ENCODE results near the gene MKLN1. TPM values are rescaled to one million over a fixed set of nuclear protein-coding genes. Genes with fewer than 3 reads are reported as not detected.

The MKLN1 gene
- total and polyA plus RNA-seq, 2 of the 13 experiments (the other 11 are each of a cell fraction or from before 2014, with no cell fraction given), result 33.6 to 43.5 TPM

DNA sequence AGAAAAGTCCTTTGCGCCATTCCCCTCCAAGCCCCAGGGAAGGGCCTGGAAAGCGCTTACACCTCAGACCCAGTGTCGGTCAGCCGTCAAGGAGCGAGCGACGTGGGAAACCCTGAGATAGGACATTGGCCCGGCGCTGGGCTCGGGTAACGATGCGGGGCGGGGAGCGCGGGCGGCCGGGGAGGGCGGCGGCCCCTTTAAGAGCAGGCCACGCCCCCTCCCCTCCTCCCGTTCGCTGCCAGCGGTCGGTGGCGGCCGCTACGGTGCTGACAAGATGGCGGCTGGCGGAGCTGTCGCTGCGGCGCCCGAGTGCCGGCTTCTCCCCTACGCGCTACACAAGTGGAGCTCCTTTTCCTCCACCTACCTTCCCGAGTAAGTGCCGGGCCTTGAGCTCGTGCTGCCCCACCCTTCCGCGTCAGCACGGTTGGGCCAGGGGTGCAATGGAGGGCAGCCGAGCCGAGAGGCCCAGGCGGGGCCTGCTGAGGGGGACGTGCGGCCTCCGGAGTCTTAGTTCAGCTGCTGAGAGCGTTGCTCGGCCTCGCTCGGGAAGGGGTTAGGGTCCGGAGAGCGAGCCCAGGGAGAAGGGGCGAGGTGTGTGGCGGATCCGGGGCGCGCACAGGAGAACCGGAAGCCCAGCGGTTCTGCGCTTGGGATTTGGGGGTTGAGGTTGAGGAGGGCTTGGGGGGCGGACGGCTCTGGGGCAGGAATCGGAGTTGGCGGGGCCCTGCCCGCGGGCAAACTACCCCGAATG lies at the start of gene MKLN1 (continued):
- peak; percentile 73; the same call in 1 of the 2 replicates for TF ChIP-seq ZNF572 (CRISPR knock-in tag; IDR thresholded peaks at IDR 0.05)
- TF ChIP-seq, protein P1, sequence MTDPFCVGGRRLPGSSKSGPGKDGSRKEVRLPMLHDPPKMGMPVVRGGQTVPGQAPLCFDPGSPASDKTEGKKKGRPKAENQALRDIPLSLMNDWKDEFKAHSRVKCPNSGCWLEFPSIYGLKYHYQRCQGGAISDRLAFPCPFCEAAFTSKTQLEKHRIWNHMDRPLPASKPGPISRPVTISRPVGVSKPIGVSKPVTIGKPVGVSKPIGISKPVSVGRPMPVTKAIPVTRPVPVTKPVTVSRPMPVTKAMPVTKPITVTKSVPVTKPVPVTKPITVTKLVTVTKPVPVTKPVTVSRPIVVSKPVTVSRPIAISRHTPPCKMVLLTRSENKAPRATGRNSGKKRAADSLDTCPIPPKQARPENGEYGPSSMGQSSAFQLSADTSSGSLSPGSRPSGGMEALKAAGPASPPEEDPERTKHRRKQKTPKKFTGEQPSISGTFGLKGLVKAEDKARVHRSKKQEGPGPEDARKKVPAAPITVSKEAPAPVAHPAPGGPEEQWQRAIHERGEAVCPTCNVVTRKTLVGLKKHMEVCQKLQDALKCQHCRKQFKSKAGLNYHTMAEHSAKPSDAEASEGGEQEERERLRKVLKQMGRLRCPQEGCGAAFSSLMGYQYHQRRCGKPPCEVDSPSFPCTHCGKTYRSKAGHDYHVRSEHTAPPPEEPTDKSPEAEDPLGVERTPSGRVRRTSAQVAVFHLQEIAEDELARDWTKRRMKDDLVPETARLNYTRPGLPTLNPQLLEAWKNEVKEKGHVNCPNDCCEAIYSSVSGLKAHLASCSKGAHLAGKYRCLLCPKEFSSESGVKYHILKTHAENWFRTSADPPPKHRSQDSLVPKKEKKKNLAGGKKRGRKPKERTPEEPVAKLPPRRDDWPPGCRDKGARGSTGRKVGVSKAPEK (CRISPR knock-in tag; IDR thresholded peaks at IDR 0.05; ENCODE audit: borderline replicate concordance), result peak; percentile 78; the same call in 1 of the 2 replicates
- TF ChIP-seq, protein P2, sequence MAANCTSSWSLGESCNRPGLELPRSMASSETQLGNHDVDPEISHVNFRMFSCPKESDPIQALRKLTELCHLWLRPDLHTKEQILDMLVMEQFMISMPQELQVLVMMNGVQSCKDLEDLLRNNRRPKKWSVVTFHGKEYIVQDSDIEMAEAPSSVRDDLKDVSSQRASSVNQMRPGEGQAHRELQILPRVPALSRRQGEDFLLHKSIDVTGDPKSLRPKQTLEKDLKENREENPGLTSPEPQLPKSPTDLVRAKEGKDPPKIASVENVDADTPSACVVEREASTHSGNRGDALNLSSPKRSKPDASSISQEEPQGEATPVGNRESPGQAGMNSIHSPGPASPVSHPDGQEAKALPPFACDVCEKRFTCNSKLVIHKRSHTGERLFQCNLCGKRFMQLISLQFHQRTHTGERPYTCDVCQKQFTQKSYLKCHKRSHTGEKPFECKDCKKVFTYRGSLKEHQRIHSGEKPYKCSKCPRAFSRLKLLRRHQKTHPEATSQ (CRISPR knock-in tag; IDR thresholded peaks at IDR 0.05; ENCODE audit: borderline replicate concordance), result peak; percentile 66
- TF ChIP-seq ZNF20 (CRISPR knock-in tag; IDR thresholded peaks at IDR 0.05), result no peak
- TF ChIP-seq, protein P3, sequence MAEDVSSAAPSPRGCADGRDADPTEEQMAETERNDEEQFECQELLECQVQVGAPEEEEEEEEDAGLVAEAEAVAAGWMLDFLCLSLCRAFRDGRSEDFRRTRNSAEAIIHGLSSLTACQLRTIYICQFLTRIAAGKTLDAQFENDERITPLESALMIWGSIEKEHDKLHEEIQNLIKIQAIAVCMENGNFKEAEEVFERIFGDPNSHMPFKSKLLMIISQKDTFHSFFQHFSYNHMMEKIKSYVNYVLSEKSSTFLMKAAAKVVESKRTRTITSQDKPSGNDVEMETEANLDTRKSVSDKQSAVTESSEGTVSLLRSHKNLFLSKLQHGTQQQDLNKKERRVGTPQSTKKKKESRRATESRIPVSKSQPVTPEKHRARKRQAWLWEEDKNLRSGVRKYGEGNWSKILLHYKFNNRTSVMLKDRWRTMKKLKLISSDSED (CRISPR knock-in tag; IDR thresholded peaks at IDR 0.05), result no peak
- TF ChIP-seq FOXP1 (IDR thresholded peaks at IDR 0.05), result no peak
- TF ChIP-seq FOXP1 (CRISPR knock-in tag; IDR thresholded peaks at IDR 0.05), result no peak
- peak; percentile 51; the same call in 1 of the 2 replicates for TF ChIP-seq MIXL1 (CRISPR knock-in tag; IDR thresholded peaks at IDR 0.05)
- TF ChIP-seq SIN3A (IDR thresholded peaks at IDR 0.05; ENCODE audit: borderline replicate concordance, low read depth, low read length), result no peak
- peak; percentile 64; the same call in 1 of the 2 replicates for TF ChIP-seq ZFYVE20 (CRISPR knock-in tag; IDR thresholded peaks at IDR 0.05; ENCODE audit: borderline replicate concordance, low read depth)
- TF ChIP-seq MLLT10 (CRISPR knock-in tag; IDR thresholded peaks at IDR 0.05), result no peak
- no peak for TF ChIP-seq FOXJ3 (CRISPR knock-in tag; IDR thresholded peaks at IDR 0.05; ENCODE audit: borderline replicate concordance)
- peak; percentile 87; the same call in 1 of the 2 replicates for TF ChIP-seq ZNF674 (CRISPR knock-in tag; IDR thresholded peaks at IDR 0.05; ENCODE audit: low read depth)
- peak; percentile 63 for TF ChIP-seq HNRNPK (IDR thresholded peaks at IDR 0.05; ENCODE audit: low read depth, low read length, poor library complexity, severe bottlenecking)
- TF ChIP-seq SYNCRIP (IDR thresholded peaks at IDR 0.05; ENCODE audit: insufficient read depth, low read depth, low read length), result no peak
- TF ChIP-seq, protein P4, sequence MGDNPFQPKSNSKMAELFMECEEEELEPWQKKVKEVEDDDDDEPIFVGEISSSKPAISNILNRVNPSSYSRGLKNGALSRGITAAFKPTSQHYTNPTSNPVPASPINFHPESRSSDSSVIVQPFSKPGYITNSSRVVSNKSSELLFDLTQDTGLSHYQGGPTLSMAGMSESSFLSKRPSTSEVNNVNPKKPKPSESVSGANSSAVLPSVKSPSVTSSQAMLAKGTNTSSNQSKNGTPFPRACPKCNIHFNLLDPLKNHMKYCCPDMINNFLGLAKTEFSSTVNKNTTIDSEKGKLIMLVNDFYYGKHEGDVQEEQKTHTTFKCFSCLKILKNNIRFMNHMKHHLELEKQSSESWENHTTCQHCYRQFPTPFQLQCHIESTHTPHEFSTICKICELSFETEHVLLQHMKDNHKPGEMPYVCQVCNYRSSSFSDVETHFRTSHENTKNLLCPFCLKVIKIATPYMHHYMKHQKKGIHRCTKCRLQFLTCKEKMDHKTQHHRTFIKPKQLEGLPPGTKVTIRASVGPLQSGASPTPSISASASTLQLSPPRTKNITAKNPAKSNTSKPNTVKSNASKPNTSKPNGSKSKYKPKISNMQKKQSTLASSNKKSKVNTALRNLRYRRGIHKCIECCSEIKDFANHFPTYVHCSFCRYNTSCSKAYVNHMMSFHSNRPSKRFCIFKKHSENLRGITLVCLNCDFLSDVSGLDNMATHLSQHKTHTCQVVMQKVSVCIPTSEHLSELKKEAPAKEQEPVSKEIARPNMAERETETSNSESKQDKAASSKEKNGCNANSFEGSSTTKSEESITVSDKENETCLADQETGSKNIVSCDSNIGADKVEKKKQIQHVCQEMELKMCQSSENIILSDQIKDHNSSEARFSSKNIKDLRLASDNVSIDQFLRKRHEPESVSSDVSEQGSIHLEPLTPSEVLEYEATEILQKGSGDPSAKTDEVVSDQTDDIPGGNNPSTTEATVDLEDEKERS (CRISPR knock-in tag; IDR thresholded peaks at IDR 0.05), result peak; percentile 87
- TF ChIP-seq NFKBIZ (CRISPR knock-in tag; IDR thresholded peaks at IDR 0.05), result no peak
- TF ChIP-seq IRX3 (CRISPR knock-in tag; IDR thresholded peaks at IDR 0.05; ENCODE audit: borderline replicate concordance, low read depth), result no peak
- peak; percentile 90 for TF ChIP-seq ZNF709 (CRISPR knock-in tag; IDR thresholded peaks at IDR 0.05)
- TF ChIP-seq ZNF543 (CRISPR knock-in tag; IDR thresholded peaks at IDR 0.05), result no peak; the same call in 1 of the 2 replicates

All from HepG2 (cell line).